Astrocyte (in vitro differentiated cells and primary cell): ENCODE data around the gene NPB. TPM values are rescaled to one million over a fixed set of nuclear protein-coding genes. Genes with fewer than 3 reads are reported as not detected.

ENCODE experiments used
- DNase-seq: peaks from one replicate; pipeline ENCODE4 v3.0.0-alpha.2; 2010; ENCODE audit warnings: low read depth
- FAIRE-seq: peaks from 2 replicates; lab custom pipeline; 2011; peaks lifted over from hg19 to GRCh38; lab: Jason Lieb, UNC
- H2AFZ ChIP-seq: 2 replicates; pipeline ENCODE4 v1.6.0; 2012; ENCODE audit warnings: low read depth, low read length, inconsistent platforms
- H3K27ac ChIP-seq: 2 replicates; pipeline ENCODE4 v1.5.1; 2011; ENCODE audit warnings: low read depth, low read length, inconsistent platforms
- H3K27me3 ChIP-seq: 2 replicates; pipeline ENCODE4 v1.6.0; 2011; ENCODE audit warnings: low read length, inconsistent platforms; ENCODE audit not compliant: insufficient read depth
- H3K36me3 ChIP-seq: 2 replicates; pipeline ENCODE4 v1.5.1; 2011; ENCODE audit warnings: low read length, inconsistent platforms; ENCODE audit not compliant: insufficient read depth
- H3K4me1 ChIP-seq: 2 replicates; pipeline ENCODE4 v1.5.1; 2011; ENCODE audit warnings: low read length, inconsistent platforms; ENCODE audit not compliant: insufficient read depth
- H3K4me2 ChIP-seq: 2 replicates; pipeline ENCODE4 v1.6.0; 2012; ENCODE audit warnings: low read length, inconsistent platforms
- H3K4me3 ChIP-seq: 2 replicates; pipeline ENCODE4 v1.5.1; 2011; ENCODE audit warnings: low read depth, mild to moderate bottlenecking, low read length, inconsistent platforms; ENCODE audit not compliant: insufficient read depth
- H3K79me2 ChIP-seq: 2 replicates; pipeline ENCODE4 v1.6.0; 2012; ENCODE audit warnings: mild to moderate bottlenecking, low read length, inconsistent platforms; ENCODE audit not compliant: insufficient read depth
- H3K9ac ChIP-seq: 2 replicates; pipeline ENCODE4 v1.6.0; 2012; ENCODE audit warnings: mild to moderate bottlenecking, low read length, inconsistent platforms
- H3K9me3 ChIP-seq: 2 replicates; pipeline ENCODE4 v1.5.1; 2012; ENCODE audit warnings: low read depth, mild to moderate bottlenecking, low read length, inconsistent platforms; ENCODE audit not compliant: insufficient read depth
- H4K20me1 ChIP-seq: 2 replicates; pipeline ENCODE4 v1.6.0; 2012; ENCODE audit warnings: low read length, inconsistent platforms; ENCODE audit not compliant: insufficient read depth
- H3K27ac Mint-ChIP-seq: one replicate; pipeline ENCODE4 v1.8.0; 2021; ENCODE audit warnings: mild to moderate bottlenecking, mixed read lengths; ENCODE audit not compliant: unreplicated experiment
- H3K27me3 Mint-ChIP-seq: one replicate; pipeline ENCODE4 v1.8.0; 2021; ENCODE audit warnings: low read depth, mixed read lengths; ENCODE audit not compliant: unreplicated experiment
- H3K36me3 Mint-ChIP-seq: one replicate; pipeline ENCODE4 v1.8.0; 2021; ENCODE audit warnings: low read depth, mixed read lengths; ENCODE audit not compliant: unreplicated experiment
- H3K4me1 Mint-ChIP-seq: one replicate; pipeline ENCODE4 v1.8.0; 2021; ENCODE audit warnings: low read depth, mixed read lengths; ENCODE audit not compliant: unreplicated experiment
- H3K4me3 Mint-ChIP-seq: one replicate; pipeline ENCODE4 v1.8.0; 2021; ENCODE audit warnings: mild to moderate bottlenecking, moderate library complexity, mixed read lengths; ENCODE audit not compliant: unreplicated experiment
- H3K9me3 Mint-ChIP-seq: one replicate; pipeline ENCODE4 v1.8.0; 2021; ENCODE audit warnings: mild to moderate bottlenecking, mixed read lengths; ENCODE audit not compliant: unreplicated experiment
- CTCF ChIP-seq: IDR thresholded peaks from 2 replicates; pipeline ENCODE4 v1.5.1; 2011; ENCODE audit warnings: low read depth, mild to moderate bottlenecking, inconsistent platforms, low read length, moderate library complexity; ENCODE audit not compliant: insufficient read depth
- EZH2 ChIP-seq: IDR thresholded peaks from 2 replicates; pipeline ENCODE4 v1.6.1; 2012; ENCODE audit warnings: mild to moderate bottlenecking, low read length, inconsistent platforms; ENCODE audit not compliant: insufficient read depth
- total RNA-seq: library from RNA; stranded (reverse); gene quantifications from 2 replicates; pipeline ENCODE4 v1.2.1, GENCODE V29; 2021

The NPB gene
- total RNA-seq, 1 donor from 2014 or later, result 2.0 TPM

GRCh38 chr17:81947189-81947588, 45.2 kb downstream of the NPB start, which contains the start of gene MYADML2:
MYADML2 (minus strand) TSS chr17:81947233; CDS start chr17:81941741, 5,492 bp downstream.
- Histone ChIP-seq H3K9me3 (no peaks in the 10 kb centered on the region), H3K36me3 (no peaks in the 10 kb centered on the region), H3K27ac (no peak within 1 kb of the TSS), H4K20me1 (no peaks in the 10 kb centered on the region), H2AFZ (no peak within 1 kb of the TSS), H3K79me2 (no peaks in the 10 kb centered on the region), H3K4me1 (no peaks in the 10 kb centered on the region), H3K4me2 (no peak within 1 kb of the TSS), H3K27me3 (peaks cover 7% of the 10 kb centered on the region), H3K9ac (no peak within 1 kb of the TSS), H3K4me3 (no peak within 1 kb of the TSS)
- Mint-ChIP-seq H3K27me3 (peaks cover 11% of the 10 kb centered on the region), H3K27ac (no peak within 1 kb of the TSS), H3K4me1 (no peaks in the 10 kb centered on the region), H3K9me3 (no peaks in the 10 kb centered on the region), H3K36me3 (no peaks in the 10 kb centered on the region), H3K4me3 (no peak within 1 kb of the TSS)
- no peak for FAIRE-seq
- DNase-seq, result no peak
- TF ChIP-seq EZH2 (no peak), CTCF (no peak)

GRCh38 chr17:81948635-81949378, 46.8 kb downstream of the NPB start:
- Histone ChIP-seq H3K9me3 (no peaks in the 10 kb centered on the region), H3K79me2 (no peaks in the 10 kb centered on the region), H3K4me3 (no peak overlapping the region), H3K27ac (no peak overlapping the region), H3K4me1 (no peaks in the 10 kb centered on the region), H4K20me1 (no peaks in the 10 kb centered on the region), H2AFZ (no peak overlapping the region), H3K4me2 (no peak overlapping the region), H3K27me3 (peaks cover 5% of the 10 kb centered on the region), H3K36me3 (no peaks in the 10 kb centered on the region), H3K9ac (no peak overlapping the region)
- H3K27me3 Mint-ChIP-seq, result peaks cover 11% of the 10 kb centered on the region
- no peaks in the 10 kb centered on the region for H3K36me3 Mint-ChIP-seq
- no peak overlapping the region for H3K27ac Mint-ChIP-seq
- FAIRE-seq (no peak), DNase-seq (no peak)
- no peak overlapping the region for H3K4me3 Mint-ChIP-seq
- H3K9me3 Mint-ChIP-seq, result no peaks in the 10 kb centered on the region
- no peaks in the 10 kb centered on the region for H3K4me1 Mint-ChIP-seq
- TF ChIP-seq EZH2 (no peak), CTCF (no peak)

GRCh38 chr17:81950501-81950900, 48.5 kb downstream of the NPB start:
- Histone ChIP-seq H3K9ac (no peak overlapping the region), H3K4me3 (no peak overlapping the region), H3K79me2 (no peaks in the 10 kb centered on the region), H3K27ac (no peak overlapping the region), H3K36me3 (no peaks in the 10 kb centered on the region), H3K27me3 (no peaks in the 10 kb centered on the region), H2AFZ (no peak overlapping the region), H4K20me1 (no peaks in the 10 kb centered on the region), H3K4me1 (no peaks in the 10 kb centered on the region), H3K9me3 (no peaks in the 10 kb centered on the region), H3K4me2 (no peak overlapping the region)
- no peak overlapping the region for H3K27ac Mint-ChIP-seq
- no peak for TF ChIP-seq EZH2
- TF ChIP-seq CTCF, result no peak
- DNase-seq, result no peak
- FAIRE-seq, result no peak
- H3K27me3 Mint-ChIP-seq, result peaks cover 10% of the 10 kb centered on the region
- no peaks in the 10 kb centered on the region for H3K9me3 Mint-ChIP-seq
- no peaks in the 10 kb centered on the region for H3K36me3 Mint-ChIP-seq
- no peak overlapping the region for H3K4me3 Mint-ChIP-seq
- H3K4me1 Mint-ChIP-seq, result no peaks in the 10 kb centered on the region
